Rectal smooth muscle tissue (tissue), 1 donor: ENCODE data around the gene CHST11.

ENCODE experiments used
- H3K27ac ChIP-seq: one replicate; pipeline ENCODE4 v1.7.0; 2013; ENCODE audit warnings: low read depth, low read length, inconsistent platforms
- H3K27me3 ChIP-seq: one replicate; pipeline ENCODE4 v1.7.0; 2013; ENCODE audit warnings: low read length; ENCODE audit not compliant: control insufficient read depth, insufficient read depth
- H3K36me3 ChIP-seq: one replicate; pipeline ENCODE4 v1.7.0; 2013; ENCODE audit warnings: low read length; ENCODE audit not compliant: control insufficient read depth, insufficient read depth
- H3K4me1 ChIP-seq: one replicate; pipeline ENCODE4 v1.7.0; 2013; ENCODE audit warnings: low read length; ENCODE audit not compliant: control insufficient read depth, insufficient read depth
- H3K4me3 ChIP-seq: one replicate; pipeline ENCODE4 v1.7.0; 2013; ENCODE audit warnings: low read length
- H3K9ac ChIP-seq: one replicate; pipeline ENCODE4 v1.7.0; 2013; ENCODE audit warnings: low read length

Gene CHST11

DNA sequence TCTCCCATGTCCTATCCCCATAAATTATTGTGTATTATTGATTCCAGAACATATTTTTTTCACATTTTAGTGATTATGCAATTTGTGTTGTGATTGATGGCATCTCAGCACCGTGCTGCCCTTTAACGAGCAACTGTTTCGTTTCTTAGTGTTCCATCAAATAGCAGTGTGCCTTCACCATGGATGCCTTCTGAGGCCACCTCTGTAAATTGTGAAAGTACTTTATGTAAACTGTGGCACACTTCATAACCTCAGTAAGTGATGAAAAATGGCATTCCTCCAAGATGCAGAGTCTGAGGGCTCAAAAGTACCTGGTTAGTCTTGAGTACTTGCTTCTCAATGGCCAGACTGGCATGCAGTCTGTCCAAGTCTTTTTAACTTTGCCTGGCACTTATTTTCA is 8.2 kb downstream of the CHST11 start:
- no peaks in the 10 kb centered on the region for H3K4me1 ChIP-seq
- no peaks in the 10 kb centered on the region for H3K27me3 ChIP-seq
- H3K9ac ChIP-seq = no peak overlapping the region
- no peaks in the 10 kb centered on the region for H3K36me3 ChIP-seq
- H3K4me3 ChIP-seq = no peak overlapping the region
- no peak overlapping the region for H3K27ac ChIP-seq

DNA sequence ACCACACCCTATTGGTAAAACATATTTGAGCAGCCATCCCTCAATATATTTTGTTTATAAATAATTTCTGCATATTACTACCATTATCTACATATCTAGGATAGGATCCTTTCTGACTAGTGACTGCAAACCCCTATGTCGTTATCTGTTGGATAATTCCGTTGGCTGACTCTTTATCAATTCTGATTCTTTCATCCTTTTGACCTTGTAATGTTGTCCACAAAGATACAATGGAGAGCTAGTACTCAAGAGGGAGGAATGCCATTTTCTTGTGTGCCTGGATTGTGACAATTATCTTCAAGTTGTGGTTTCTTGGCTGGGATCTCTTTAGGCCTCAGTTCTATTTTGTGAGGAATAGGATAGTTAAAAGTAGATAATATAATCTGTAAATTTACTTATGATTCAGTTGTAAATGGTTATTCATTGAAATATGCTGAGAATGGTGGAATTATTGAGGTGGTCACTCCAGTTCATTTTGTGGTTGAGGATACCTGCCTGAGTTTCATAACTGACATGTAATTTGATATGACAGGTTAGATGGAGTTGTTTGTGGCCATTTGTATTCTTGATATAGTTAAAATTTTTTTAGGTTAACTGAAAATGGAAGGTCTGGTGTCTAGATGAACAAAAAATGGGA is 10.1 kb downstream of the CHST11 start:
- H3K4me3 ChIP-seq = no peak overlapping the region
- H3K27ac ChIP-seq = no peak overlapping the region
- H3K4me1 ChIP-seq = no peaks in the 10 kb centered on the region
- H3K36me3 ChIP-seq = no peaks in the 10 kb centered on the region
- H3K27me3 ChIP-seq = peaks cover 2% of the 10 kb centered on the region
- H3K9ac ChIP-seq = no peak overlapping the region

DNA sequence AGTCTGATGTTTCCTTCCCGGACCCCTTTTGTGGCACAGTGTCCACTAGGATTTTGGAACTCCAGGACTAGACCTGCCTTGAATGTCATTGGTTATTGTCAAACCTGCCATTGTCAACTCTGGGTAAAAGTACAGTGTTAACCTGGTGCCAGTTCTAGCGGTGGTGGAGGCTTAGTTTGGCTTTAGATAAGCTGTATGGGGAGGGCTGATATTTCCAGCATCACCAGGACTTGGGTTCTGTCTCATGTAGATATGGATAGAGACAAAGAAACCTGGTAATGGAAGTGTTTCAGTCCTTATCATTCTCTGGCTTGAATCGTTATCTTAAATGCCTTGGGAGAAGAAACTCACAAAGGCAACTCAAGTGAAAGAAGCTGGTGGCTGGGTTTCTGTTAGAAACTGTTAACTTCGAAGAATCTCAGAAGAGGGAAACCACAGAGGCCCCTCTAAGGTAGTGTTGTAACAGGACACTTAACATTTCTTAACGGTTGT is 10.6 kb downstream of the CHST11 start:
- Histone ChIP-seq H3K4me1 (no peaks in the 10 kb centered on the region), H3K27ac (no peak overlapping the region), H3K4me3 (no peak overlapping the region), H3K9ac (no peak overlapping the region), H3K36me3 (no peaks in the 10 kb centered on the region), H3K27me3 (peaks cover 2% of the 10 kb centered on the region)

DNA sequence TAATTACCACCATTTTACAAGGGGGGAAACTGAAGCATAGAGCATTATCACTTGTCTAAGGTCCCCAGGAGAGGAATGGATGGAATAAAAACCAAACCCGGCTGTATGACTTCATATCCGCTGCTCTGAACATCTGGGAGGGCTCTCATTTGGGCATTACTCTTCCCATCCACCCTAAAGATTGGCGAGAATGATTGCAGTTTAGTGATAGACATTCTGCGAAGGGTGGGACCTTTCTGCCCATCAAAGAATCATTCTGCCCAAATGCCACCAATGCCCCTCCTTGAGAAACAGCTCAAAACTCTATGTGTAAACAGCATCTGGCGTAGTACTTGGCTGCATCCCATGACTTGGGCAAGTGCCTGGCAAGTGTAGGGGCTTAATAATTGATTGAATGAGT is 11.6 kb downstream of the CHST11 start:
- Histone ChIP-seq H3K9ac (no peak overlapping the region), H3K4me3 (no peak overlapping the region), H3K27me3 (peaks cover 2% of the 10 kb centered on the region), H3K27ac (no peak overlapping the region), H3K4me1 (no peaks in the 10 kb centered on the region), H3K36me3 (no peaks in the 10 kb centered on the region)

DNA sequence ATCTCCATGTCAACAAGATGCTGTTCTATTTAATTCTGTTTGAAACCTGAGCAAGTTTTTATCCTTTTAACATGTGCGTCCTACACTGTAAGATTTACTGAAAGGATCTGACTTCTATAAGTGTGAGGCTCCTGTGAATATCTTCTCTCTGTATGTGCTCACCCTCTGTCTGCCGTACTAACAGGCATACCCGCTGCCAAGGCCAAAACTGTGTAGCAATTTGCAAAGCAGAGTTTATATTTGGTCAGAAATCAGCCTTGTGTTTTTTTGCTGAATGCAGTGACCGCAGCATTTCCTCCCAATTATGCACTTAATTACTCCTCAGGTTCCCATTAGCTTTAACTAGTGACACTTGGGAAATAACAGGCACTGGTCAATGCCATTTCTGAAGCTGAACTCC is 12.3 kb downstream of the CHST11 start:
- Histone ChIP-seq H3K4me1 (no peaks in the 10 kb centered on the region), H3K27ac (no peak overlapping the region), H3K9ac (no peak overlapping the region), H3K4me3 (no peak overlapping the region), H3K36me3 (no peaks in the 10 kb centered on the region), H3K27me3 (peaks cover 2% of the 10 kb centered on the region)

DNA sequence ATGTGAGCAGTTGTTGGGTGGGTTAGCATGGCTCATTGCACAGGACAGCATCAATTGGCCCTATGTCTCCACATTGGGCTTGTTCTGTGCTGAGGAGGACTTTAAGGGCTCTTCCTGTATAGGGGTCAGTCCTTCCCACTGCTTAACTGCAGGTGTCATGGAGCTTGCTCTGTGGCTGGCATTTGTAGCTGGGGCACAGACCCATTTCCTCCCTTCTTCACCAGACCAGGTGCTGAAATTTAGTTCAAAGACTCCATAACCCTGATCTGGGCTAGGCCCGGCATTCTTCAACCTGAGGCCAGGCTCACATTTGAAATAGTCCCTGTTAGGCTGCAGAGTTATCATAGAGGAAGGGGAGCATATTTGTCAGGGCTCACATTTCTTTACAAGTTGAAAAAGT is 12.8 kb downstream of the CHST11 start:
- Histone ChIP-seq H3K27me3 (peaks cover 2% of the 10 kb centered on the region), H3K4me1 (no peaks in the 10 kb centered on the region), H3K36me3 (no peaks in the 10 kb centered on the region), H3K4me3 (no peak overlapping the region), H3K27ac (no peak overlapping the region), H3K9ac (no peak overlapping the region)

DNA sequence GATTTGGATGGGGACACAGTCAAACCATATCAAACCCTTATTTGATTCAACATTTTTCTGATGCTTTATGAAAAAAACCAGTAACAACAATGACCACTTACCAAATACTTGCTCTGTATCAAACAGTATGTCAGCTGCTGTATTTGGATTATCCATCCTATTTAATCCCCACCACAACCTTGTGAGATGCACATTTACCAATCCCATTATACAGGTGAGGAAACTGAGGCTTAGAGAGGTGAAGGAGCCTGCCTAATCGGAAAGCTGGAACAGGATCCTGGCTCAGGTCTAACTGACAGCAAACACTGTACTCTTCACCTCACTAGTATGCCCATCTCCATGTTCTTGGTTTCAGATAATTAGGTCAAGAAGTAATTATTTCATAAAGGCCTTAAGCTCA is 13.8 kb downstream of the CHST11 start:
- no peak overlapping the region for H3K4me3 ChIP-seq
- H3K9ac ChIP-seq = no peak overlapping the region
- H3K27ac ChIP-seq = no peak overlapping the region
- H3K27me3 ChIP-seq = peaks cover 2% of the 10 kb centered on the region
- no peaks in the 10 kb centered on the region for H3K4me1 ChIP-seq
- no peaks in the 10 kb centered on the region for H3K36me3 ChIP-seq

DNA sequence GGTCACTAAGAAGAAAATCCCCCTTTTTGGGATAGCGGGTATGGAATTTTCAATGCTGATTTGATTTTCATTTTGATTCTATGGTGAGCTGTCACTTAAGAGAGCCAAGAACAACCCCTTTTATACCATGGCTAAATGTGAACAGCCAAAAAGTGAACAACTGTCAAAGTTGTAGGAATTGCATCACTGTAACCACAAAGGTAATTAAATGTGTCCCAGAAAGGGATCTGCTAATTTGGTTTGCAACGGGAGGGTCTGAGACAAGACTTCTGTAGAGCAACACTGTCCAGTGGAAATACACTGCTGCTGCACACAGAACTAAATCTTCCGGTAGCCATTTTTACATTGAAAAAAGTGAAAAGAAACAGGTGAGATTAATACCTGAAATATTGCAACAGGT is 14.6 kb downstream of the CHST11 start:
- H3K4me1 ChIP-seq = no peaks in the 10 kb centered on the region
- no peak overlapping the region for H3K27ac ChIP-seq
- H3K9ac ChIP-seq = no peak overlapping the region

DNA sequence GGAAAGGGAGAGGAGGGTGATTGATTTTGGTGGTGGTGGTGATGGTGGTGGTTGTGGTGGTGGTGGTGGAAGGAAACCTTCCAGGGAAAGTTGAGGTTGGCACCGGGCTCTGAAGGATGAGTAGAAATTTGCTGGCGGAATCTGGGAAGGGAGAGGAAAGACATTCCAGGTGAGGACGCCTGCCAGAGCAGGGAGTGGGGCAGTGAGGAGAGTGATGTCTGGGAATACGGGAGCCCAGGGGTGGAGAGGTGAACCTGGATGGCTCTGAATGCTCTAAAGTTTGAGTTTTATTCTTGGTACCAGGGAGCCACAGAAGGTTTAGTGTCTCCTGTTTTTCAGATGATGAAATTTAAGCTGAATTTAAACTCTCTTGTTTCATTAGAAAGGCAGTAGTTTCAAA is 16.0 kb downstream of the CHST11 start:
- Histone ChIP-seq H3K4me1 (no peaks in the 10 kb centered on the region), H3K27ac (no peak overlapping the region), H3K9ac (no peak overlapping the region), H3K4me3 (no peak overlapping the region), H3K36me3 (no peaks in the 10 kb centered on the region), H3K27me3 (peaks cover 2% of the 10 kb centered on the region)

More for the DNA sequence above, 14.6 kb downstream of the CHST11 start:
- Histone ChIP-seq H3K4me3 (no peak overlapping the region), H3K27me3 (peaks cover 2% of the 10 kb centered on the region), H3K36me3 (no peaks in the 10 kb centered on the region)

DNA sequence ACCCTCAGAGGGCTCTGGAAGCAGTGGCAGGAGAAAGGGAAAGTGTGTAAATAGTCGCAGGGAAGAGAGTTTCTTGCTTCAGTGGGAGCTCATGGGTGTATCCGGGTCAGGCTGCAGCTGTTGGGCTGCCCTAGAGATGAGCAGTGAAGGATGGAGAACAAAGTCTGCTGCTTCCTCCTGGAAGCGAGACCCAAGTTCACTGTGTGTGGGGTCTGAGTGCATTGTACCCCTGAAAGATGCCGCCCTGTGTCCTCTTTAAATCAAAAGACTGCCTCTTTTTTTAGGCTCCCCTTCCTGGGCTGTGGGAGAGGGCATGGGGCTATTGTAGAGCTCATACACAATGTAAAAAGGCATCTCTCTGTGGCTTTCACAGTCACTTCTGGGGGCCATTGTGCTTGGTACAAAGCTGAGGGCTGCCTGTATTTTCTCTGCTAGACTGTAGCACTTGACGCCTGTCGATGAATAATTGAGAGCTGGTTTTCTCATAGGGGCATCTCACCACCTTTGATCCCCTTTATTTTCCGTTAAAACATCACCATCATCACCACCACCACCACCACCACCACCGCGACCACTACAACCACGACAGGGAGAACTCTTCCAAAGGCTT is 16.7 kb downstream of the CHST11 start:
- no peaks in the 10 kb centered on the region for H3K36me3 ChIP-seq
- H3K27ac ChIP-seq = no peak overlapping the region
- peaks cover 2% of the 10 kb centered on the region for H3K27me3 ChIP-seq
- no peak overlapping the region for H3K4me3 ChIP-seq
- no peak overlapping the region for H3K9ac ChIP-seq
- no peaks in the 10 kb centered on the region for H3K4me1 ChIP-seq

DNA sequence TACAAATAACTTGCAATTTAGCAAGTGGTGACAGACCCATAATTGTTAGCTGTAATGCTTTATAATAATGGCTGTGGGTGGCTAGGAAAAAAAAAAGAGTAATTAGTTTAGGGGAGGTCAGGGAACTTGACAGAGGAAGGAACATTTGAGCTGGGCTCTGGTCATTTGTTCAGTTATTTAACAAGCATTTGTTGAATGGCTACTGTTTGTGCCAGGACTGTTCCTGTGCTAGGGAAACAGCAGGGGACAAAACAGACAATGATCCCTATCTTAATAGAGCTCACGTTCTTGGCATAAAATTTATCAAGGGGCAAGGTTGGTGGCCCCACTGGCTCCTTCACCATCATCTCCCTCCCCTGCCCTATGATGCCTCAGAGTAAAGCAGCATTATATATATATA is 18.5 kb downstream of the CHST11 start:
- H3K9ac ChIP-seq = no peak overlapping the region
- no peak overlapping the region for H3K4me3 ChIP-seq
- H3K27ac ChIP-seq = no peak overlapping the region
- peaks cover 2% of the 10 kb centered on the region for H3K27me3 ChIP-seq
- no peaks in the 10 kb centered on the region for H3K4me1 ChIP-seq
- no peaks in the 10 kb centered on the region for H3K36me3 ChIP-seq

DNA sequence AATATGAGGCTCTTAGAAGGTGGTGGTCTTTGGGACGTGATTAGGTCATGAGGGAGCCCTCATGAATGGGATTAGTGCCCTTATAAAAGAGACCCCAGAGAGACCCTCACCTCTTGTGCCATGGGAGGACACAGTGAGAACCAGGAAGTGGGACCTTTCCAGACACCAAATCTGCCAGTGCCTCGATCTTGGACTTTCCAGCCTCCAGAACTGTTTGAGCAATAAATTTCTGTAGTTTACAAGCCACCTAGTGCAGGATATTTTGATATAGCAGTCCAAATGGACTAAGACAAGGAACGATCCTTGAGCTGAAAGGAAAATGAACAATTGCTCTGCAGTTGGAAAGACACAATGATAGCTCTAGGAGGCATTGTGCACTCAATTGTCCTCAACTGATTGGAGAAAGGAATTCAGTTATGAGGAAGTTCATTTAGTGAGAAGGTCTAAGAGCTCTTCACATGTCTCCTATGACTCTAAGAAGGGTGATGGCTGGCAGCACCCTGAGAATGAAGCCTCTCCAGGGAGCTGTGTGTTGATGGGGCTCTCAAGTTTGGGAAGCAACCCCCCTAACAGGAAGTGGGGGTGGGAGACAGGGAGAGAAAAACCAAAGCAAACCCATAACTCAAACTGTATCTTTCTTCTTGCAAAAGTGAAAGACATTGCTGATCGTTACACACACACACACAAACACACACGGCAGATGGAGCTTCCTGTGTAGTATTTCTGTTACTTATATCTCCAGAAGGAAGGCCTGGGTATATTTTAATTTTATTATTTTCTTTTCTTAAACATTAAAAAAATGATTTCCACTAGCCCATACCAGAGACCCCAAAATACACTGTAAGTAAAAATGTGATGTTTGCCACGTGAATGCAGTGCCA is 21.0 kb downstream of the CHST11 start:
- no peaks in the 10 kb centered on the region for H3K36me3 ChIP-seq
- H3K27ac ChIP-seq = no peak overlapping the region
- no peaks in the 10 kb centered on the region for H3K4me1 ChIP-seq
- H3K4me3 ChIP-seq = no peak overlapping the region
- no peaks in the 10 kb centered on the region for H3K27me3 ChIP-seq
- no peak overlapping the region for H3K9ac ChIP-seq
